Measurements from ENCODE around the gene TSPAN9. TPM values are rescaled to one million over a fixed set of nuclear protein-coding genes. Genes with fewer than 3 reads are reported as not detected.

Gene TSPAN9
- total and polyA plus RNA-seq, 10 of the 15 experiments (the other 5 are each of a cell fraction or from before 2014, with no cell fraction given): 0.03 to 1.0 (median 0.12) TPM; not detected in 5

- TF ChIP-seq POLR2AphosphoS5 (IDR thresholded peaks at IDR 0.05; ENCODE audit: low read length) (no peak), RBBP5 (conservative IDR thresholded peaks at IDR 0.05) (no peak), ZNF207 (IDR thresholded peaks at IDR 0.05; ENCODE audit: borderline replicate concordance) (no peak), BRCA1 (IDR thresholded peaks at IDR 0.05; ENCODE audit: low read depth, low read length) (no peak), ZNF274 (IDR thresholded peaks at IDR 0.05; ENCODE audit: insufficient read depth, insufficient read length) (no peak), NKRF (conservative IDR thresholded peaks at IDR 0.05) (no peak), TCF7 (IDR thresholded peaks at IDR 0.05; ENCODE audit: borderline replicate concordance) (no peak)
Measured at GRCh38 chr12:3193755-3194154, 116.6 kb downstream of the TSPAN9 start (continued).

- no peaks in the 10 kb centered on the region for H3K36me3 ChIP-seq (ENCODE audit: control insufficient read depth in 2 of 2, insufficient read depth in 2 of 2, low read length in 1 of 2)
- no peaks in the 10 kb centered on the region for H3K79me2 ChIP-seq (ENCODE audit: control insufficient read depth, insufficient read depth, low read length)
- TF ChIP-seq TARDBP (IDR thresholded peaks at IDR 0.05; ENCODE audit: borderline replicate concordance) (no peak), ZZZ3 (IDR thresholded peaks at IDR 0.05; ENCODE audit: control insufficient read depth, insufficient read length, low read depth) (no peak), FOS (IDR thresholded peaks at IDR 0.05; ENCODE audit: borderline replicate concordance, extremely low read depth, insufficient read length) (no peak), SIX5 (IDR thresholded peaks at IDR 0.05; ENCODE audit: low read depth, low read length, severe bottlenecking) (no peak), CREM (IDR thresholded peaks at IDR 0.05; ENCODE audit: low read depth) (no peak), HDAC6 (IDR thresholded peaks at IDR 0.05; ENCODE audit: unreplicated experiment) (no peak)
- in situ Hi-C loops (cut with MboI) (no loop called here), intact Hi-C loops (cut with micrococcal nuclease; ENCODE audit: unreplicated experiment) (no loop called here)
- ChIA-PET POLR2A (no interaction called here), CTCF (interaction anchor here (1.4 kb wide), 1 partner anchor 26 kb away, joined by 4 read pairs; no protein-coding TSS in a partner anchor), RAD21 (ENCODE audit: unreplicated experiment) (no interaction called here), SMC1A (ENCODE audit: uncharacterized antibody, unreplicated experiment) (no interaction called here)
- WGBS (ENCODE audit: insufficient coverage, insufficient replicate concordance, low lambda C conversion rate, missing lambda C conversion rate): 33% methylated on average over 3 of the region's 3 CpGs
- no peaks in the 10 kb centered on the region for H4K20me1 ChIP-seq (ENCODE audit: control insufficient read depth, insufficient read depth)
- no peak overlapping the region for H3K4me2 ChIP-seq (ENCODE audit: control insufficient read depth, insufficient read depth)
- H3K9me3 ChIP-seq (replicated peaks; ENCODE audit: control insufficient read depth, insufficient read depth, low read length): no peaks in the 10 kb centered on the region
- no peak for FAIRE-seq
- ATAC-seq: no peak
- no peak overlapping the region for H2AFZ ChIP-seq (ENCODE audit: control insufficient read depth, low read depth, low read length)
- no peak for DNase-seq (ENCODE audit: low read depth, low spot score)
- H3K4me3 ChIP-seq: no peak overlapping the region
- no TSS peak for BruUV-seq (replicated peaks)
- no peak overlapping the region for H3K9ac ChIP-seq (ENCODE audit: control insufficient read depth, insufficient read depth, low read length)
- H3K4me1 ChIP-seq (ENCODE audit: control insufficient read depth, insufficient read depth, low read length): no peaks in the 10 kb centered on the region
- peaks cover 6 to 15% of the 10 kb centered on the region in 2 experiments for H3K27me3 ChIP-seq (replicated peaks in 1 of 2; ENCODE audit: control insufficient read depth in 2 of 2, insufficient read depth in 2 of 2, low read length in 1 of 2)
- H3K27ac ChIP-seq (ENCODE audit: control insufficient read depth, insufficient read depth): no peak overlapping the region
Measured at GRCh38 chr12:3195337-3195736, 118.2 kb downstream of the TSPAN9 start.
